ENCODE data around the gene NPAS2. TPM values are rescaled to one million over a fixed set of nuclear protein-coding genes. Genes with fewer than 3 reads are reported as not detected.

Gene NPAS2
- total and polyA plus RNA-seq, 2 of the 8 experiments (the other 6 are each of a cell fraction or from before 2014, with no cell fraction given): 1.8 to 1.9 TPM

DNA sequence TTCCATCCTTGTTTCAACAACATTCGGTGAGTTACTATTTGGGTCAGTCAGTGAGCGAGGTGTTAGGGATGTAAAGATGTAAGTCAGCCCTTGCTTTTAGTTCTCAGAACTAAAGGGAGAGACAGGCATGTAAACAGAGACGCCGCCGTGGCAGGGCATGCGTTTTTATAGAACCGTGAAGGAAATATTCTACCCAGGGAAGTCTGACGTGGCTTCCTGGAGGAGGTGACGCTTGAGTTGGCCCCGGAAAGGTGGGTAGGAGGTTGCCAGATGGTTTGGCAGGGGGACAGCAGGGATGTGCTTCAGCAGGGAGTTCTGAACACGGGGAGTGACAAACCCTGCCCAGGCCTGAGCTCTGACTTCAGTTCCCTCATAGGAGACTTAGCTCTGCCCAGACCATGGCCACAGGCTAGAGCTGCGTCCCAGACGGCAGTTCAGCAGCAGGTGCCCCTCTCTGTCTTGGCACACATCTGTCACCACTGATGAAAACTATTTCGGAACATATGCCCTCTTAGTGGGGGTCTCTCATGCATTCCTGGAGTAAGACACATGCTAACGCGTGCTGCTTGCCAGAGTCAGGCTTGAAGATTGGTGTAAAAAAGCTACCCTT, 158.7 kb downstream of the NPAS2 start:
- 95% methylated on average over 16 of the region's 16 CpGs; no CpG with 5 or more reads in 1 of the 2 experiments for WGBS, 2 experiments (ENCODE audit: extremely low coverage in 1 of 2, insufficient coverage in 1 of 2, insufficient read length in 1 of 2, insufficient replicate concordance in 2 of 2, low coverage in 1 of 2, low lambda C conversion rate in 2 of 2, missing lambda C conversion rate in 1 of 2)
- no peak overlapping the region for H2BK20ac ChIP-seq (ENCODE audit: low read length)
- H4K20me1 ChIP-seq (replicated peaks in 1 of 2; ENCODE audit: control insufficient read depth in 1 of 2, insufficient read depth in 2 of 2, low read length in 2 of 2): no peaks in the 10 kb centered on the region
- DNase-seq (ENCODE audit: low read depth in 1 of 2, low spot score in 2 of 2) (no peak), FAIRE-seq (no peak)
- no peaks in the 10 kb centered on the region for H3K9me3 ChIP-seq (ENCODE audit: insufficient read depth in 2 of 2, low read depth in 1 of 2, low read length in 1 of 2)
- no peak overlapping the region for H2BK15ac ChIP-seq (ENCODE audit: low read length)
- no peaks in the 10 kb centered on the region for H3K23me2 ChIP-seq (ENCODE audit: low read depth, low read length)
- H3K18ac ChIP-seq (ENCODE audit: extremely low read depth, low read length): no peak overlapping the region
- H3K4me1 ChIP-seq (replicated peaks in 1 of 4; ENCODE audit: control insufficient read depth in 3 of 4, insufficient read depth in 4 of 4, low read length in 3 of 4): peaks cover 0 to 5% (median under 1%) of the 10 kb centered on the region in 4 experiments; a peak in 2 of 7 replicates
- H3K23ac ChIP-seq (ENCODE audit: insufficient read length): no peak overlapping the region
- H4K91ac ChIP-seq (replicated peaks; ENCODE audit: insufficient read length, low read length): no peak overlapping the region
- no peak overlapping the region for H3K4me2 ChIP-seq (ENCODE audit: insufficient read depth in 1 of 2, low read depth in 2 of 2, low read length in 2 of 2)
- no peak overlapping the region for H3K4me3 ChIP-seq (ENCODE audit: extremely low read depth in 1 of 4, insufficient read depth in 2 of 4, low read depth in 3 of 4, low read length in 4 of 4)
- no peak overlapping the region for H3K4ac ChIP-seq (replicated peaks; ENCODE audit: insufficient read length, low read depth, low read length)
- no peaks in the 10 kb centered on the region for H3K79me2 ChIP-seq (ENCODE audit: control insufficient read depth in 1 of 2, insufficient read depth in 2 of 2, low read length in 2 of 2)
- no peak overlapping the region for H3K56ac ChIP-seq (replicated peaks; ENCODE audit: insufficient read length, low read depth, low read length)
- no peaks in the 10 kb centered on the region for H3K79me1 ChIP-seq (ENCODE audit: low read depth, low read length)
- no peak overlapping the region for H2BK120ac ChIP-seq (replicated peaks; ENCODE audit: low read depth, low read length)
- H4K8ac ChIP-seq (ENCODE audit: extremely low read depth, insufficient read depth, low read length): no peak overlapping the region
- H3K36me3 ChIP-seq (ENCODE audit: control insufficient read depth in 2 of 4, insufficient read depth in 4 of 4, low read length in 3 of 4): no peaks in the 10 kb centered on the region
- H3K27me3 ChIP-seq (replicated peaks in 1 of 4; ENCODE audit: control insufficient read depth in 3 of 4, extremely low read depth in 1 of 4, insufficient read depth in 3 of 4, low read length in 3 of 4): no peaks in the 10 kb centered on the region
- H2AK5ac ChIP-seq (ENCODE audit: low read depth, low read length): no peak overlapping the region
- TF ChIP-seq TAF7 (optimal IDR thresholded peaks at IDR 0.05; ENCODE audit: borderline replicate concordance, low read depth, low read length): no peak
- TF ChIP-seq TAF1 (IDR thresholded peaks at IDR 0.05; ENCODE audit: low read depth, low read length): no peak
- TF ChIP-seq TBP (IDR thresholded peaks at IDR 0.05; ENCODE audit: low read depth, low read length): no peak
- no peak overlapping the region for H4K5ac ChIP-seq (ENCODE audit: insufficient read length, low read depth, low read length)
- ChIA-PET CTCF (ENCODE audit: partially characterized antibody) (interaction anchor here (0.6 to 1.6 kb wide), 2 partner anchors 276 to 372 kb away, joined by 3 to 6 read pairs; no protein-coding TSS in a partner anchor), POLR2A (ENCODE audit: partially characterized antibody) (no interaction called here)
- H2BK12ac ChIP-seq (ENCODE audit: low read depth, low read length): no peak overlapping the region
- H3K14ac ChIP-seq (ENCODE audit: insufficient read length): no peak overlapping the region
- no peak overlapping the region for H2AFZ ChIP-seq (ENCODE audit: low read length)
- no peak overlapping the region for H2BK5ac ChIP-seq (ENCODE audit: low read depth, low read length)
- H3K9ac ChIP-seq (replicated peaks in 1 of 4; ENCODE audit: extremely low read depth in 1 of 4, low read depth in 3 of 4, low read length in 3 of 4): no peak overlapping the region
- no peak overlapping the region for H3K27ac ChIP-seq (ENCODE audit: low read depth, low read length)

All from H1 (cell line).